MM.1S (cell line): Measurements from ENCODE around the gene BAZ1A.

Source experiments
- DNase-seq: peaks from one replicate; pipeline ENCODE4 v3.0.0-alpha.2; 2015
- H2AFZ ChIP-seq: fragments of 300-600 bp; sonication (generic); 2 replicates; pipeline ENCODE4 v1.6.0; 2016; ENCODE audit warnings: antibody characterized with exemption, low read length
- H3F3A ChIP-seq: fragments of 300-600 bp; sonication (generic); 2 replicates; pipeline ENCODE4 v1.6.1; 2016; ENCODE audit warnings: mild to moderate bottlenecking, antibody characterized with exemption, low read length, moderate library complexity, mixed read lengths; ENCODE audit not compliant: insufficient read depth
- H3K27ac ChIP-seq: fragments of 300-600 bp; sonication (generic); 2 replicates; pipeline ENCODE4 v1.5.1; 2016; ENCODE audit warnings: mild to moderate bottlenecking, low read length
- H3K27me3 ChIP-seq: fragments of 300-600 bp; sonication (generic); replicated peaks from 2 replicates; pipeline ENCODE4 v1.6.0; 2016; ENCODE audit warnings: low read length; ENCODE audit not compliant: insufficient read depth
- H3K36me3 ChIP-seq: fragments of 300-600 bp; sonication (generic); replicated peaks from 2 replicates; pipeline ENCODE4 v1.6.1; 2016; ENCODE audit warnings: mild to moderate bottlenecking, low read length, mixed read lengths; ENCODE audit not compliant: insufficient read depth
- H3K4me1 ChIP-seq: fragments of 300-600 bp; sonication (generic); 2 replicates; pipeline ENCODE4 v1.6.1; 2016; ENCODE audit warnings: low read length, mixed read lengths
- H3K4me2 ChIP-seq: fragments of 300-600 bp; sonication (generic); 2 replicates; pipeline ENCODE4 v1.6.0; 2016; ENCODE audit warnings: low read depth, low read length
- H3K4me3 ChIP-seq: fragments of 300-600 bp; sonication (generic); 2 replicates; pipeline ENCODE4 v1.5.1; 2016; ENCODE audit warnings: low read length, mixed read lengths
- H3K79me2 ChIP-seq: fragments of 300-600 bp; sonication (generic); 2 replicates; pipeline ENCODE4 v1.6.1; 2016; ENCODE audit warnings: mixed run types, low read length, mixed read lengths
- H3K9ac ChIP-seq: fragments of 300-600 bp; sonication (generic); 2 replicates; pipeline ENCODE4 v1.6.1; 2016; ENCODE audit warnings: low read length, mixed read lengths
- H3K9me2 ChIP-seq: fragments of 300-600 bp; sonication (generic); replicated peaks from 2 replicates; pipeline ENCODE4 v1.6.1; 2016; ENCODE audit warnings: mild to moderate bottlenecking, low read length, mixed read lengths; ENCODE audit not compliant: insufficient read depth
- H3K9me3 ChIP-seq: fragments of 300-600 bp; sonication (generic); replicated peaks from 2 replicates; pipeline ENCODE4 v1.6.1; 2016; ENCODE audit warnings: mild to moderate bottlenecking, low read length, mixed read lengths; ENCODE audit not compliant: insufficient read depth
- H4K20me1 ChIP-seq: fragments of 300-600 bp; sonication (generic); 2 replicates; pipeline ENCODE4 v1.6.1; 2016; ENCODE audit warnings: mild to moderate bottlenecking, low read length, moderate library complexity, mixed read lengths; ENCODE audit not compliant: insufficient read depth
- CTCF ChIP-seq: fragments of 300-600 bp; sonication (generic); IDR thresholded peaks from 2 replicates; pipeline ENCODE4 v1.5.1; 2016; ENCODE audit warnings: antibody characterized with exemption, low read length, mixed read lengths
- EZH2 ChIP-seq: fragments of 300-600 bp; sonication (generic); optimal IDR thresholded peaks from 2 replicates; pipeline ENCODE3; 2017; ENCODE audit warnings: low read depth, mild to moderate bottlenecking, antibody characterized with exemption, low read length, mixed read lengths
- EZH2phosphoT487 ChIP-seq: fragments of 300-600 bp; sonication (generic); IDR thresholded peaks from 2 replicates; pipeline ENCODE4 v1.6.1; 2018; ENCODE audit warnings: antibody characterized with exemption, low read length

Gene BAZ1A

GRCh38 chr14:34775922-34776321 is 99.2 kb downstream of the BAZ1A start:
- Histone ChIP-seq H3K79me2 (no peaks in the 10 kb centered on the region), H3K36me3 (no peaks in the 10 kb centered on the region), H3K9ac (no peak overlapping the region), H3K4me3 (no peak overlapping the region), H3K9me3 (no peaks in the 10 kb centered on the region), H3K27ac (no peak overlapping the region), H4K20me1 (no peaks in the 10 kb centered on the region), H3K4me1 (no peaks in the 10 kb centered on the region), H3K4me2 (no peak overlapping the region), H3K27me3 (no peaks in the 10 kb centered on the region), H3K9me2 (no peaks in the 10 kb centered on the region), H2AFZ (no peak overlapping the region), H3F3A (no peaks in the 10 kb centered on the region)
- DNase-seq = no peak
- no peak for TF ChIP-seq CTCF
- TF ChIP-seq EZH2 = no peak
- no peak for TF ChIP-seq EZH2phosphoT487

- DNase-seq = no peak
- Histone ChIP-seq H3K27ac (no peak overlapping the region), H3K79me2 (no peaks in the 10 kb centered on the region), H3K9me2 (no peaks in the 10 kb centered on the region), H4K20me1 (no peaks in the 10 kb centered on the region), H3K27me3 (no peaks in the 10 kb centered on the region), H3K36me3 (no peaks in the 10 kb centered on the region), H3K9me3 (no peaks in the 10 kb centered on the region), H3K4me3 (no peak overlapping the region), H3K4me2 (no peak overlapping the region), H3K4me1 (no peaks in the 10 kb centered on the region), H3K9ac (no peak overlapping the region), H2AFZ (no peak overlapping the region), H3F3A (no peaks in the 10 kb centered on the region)
- TF ChIP-seq CTCF = no peak
- TF ChIP-seq EZH2phosphoT487 = no peak
- no peak for TF ChIP-seq EZH2
Measured at GRCh38 chr14:34775342-34775741, 99.8 kb downstream of the BAZ1A start.

- Histone ChIP-seq H3K9me2 (no peaks in the 10 kb centered on the region), H3K4me3 (no peak overlapping the region), H4K20me1 (no peaks in the 10 kb centered on the region), H3K9ac (no peak overlapping the region), H3K27me3 (no peaks in the 10 kb centered on the region), H3K4me1 (no peaks in the 10 kb centered on the region), H3F3A (no peaks in the 10 kb centered on the region), H2AFZ (no peak overlapping the region), H3K9me3 (no peaks in the 10 kb centered on the region), H3K27ac (no peak overlapping the region), H3K36me3 (no peaks in the 10 kb centered on the region), H3K79me2 (no peaks in the 10 kb centered on the region), H3K4me2 (no peak overlapping the region)
- TF ChIP-seq CTCF (no peak), EZH2 (no peak), EZH2phosphoT487 (no peak)
- DNase-seq = no peak
Measured at GRCh38 chr14:34770901-34771300, 104.3 kb downstream of the BAZ1A start.
